ENCODE data around the gene UQCRFS1.

UQCRFS1 gene

DNA sequence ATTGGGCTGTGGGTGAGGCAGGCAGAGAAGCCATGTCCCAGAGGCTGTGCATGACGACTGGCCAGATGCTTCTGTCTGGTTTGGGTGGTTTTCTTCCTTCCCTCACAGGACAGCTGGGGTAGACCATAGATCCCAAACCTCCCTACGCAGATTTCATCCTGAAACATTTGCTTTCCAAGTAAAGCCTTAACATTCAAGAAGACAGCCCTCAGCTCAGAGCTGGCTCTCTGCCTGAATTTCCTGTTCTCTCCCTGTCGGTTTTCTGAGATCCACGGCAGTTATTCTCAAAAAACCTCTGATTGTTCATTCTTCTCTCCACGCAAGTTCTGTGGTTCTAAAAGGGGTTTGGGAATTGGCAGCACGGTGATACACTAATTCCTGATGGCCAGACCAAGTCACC is 25.3 kb downstream of the UQCRFS1 start:
- no peak overlapping the region for H3K27ac ChIP-seq
- TF ChIP-seq ZFX (IDR thresholded peaks at IDR 0.05; ENCODE audit: borderline replicate concordance): no peak
- TF ChIP-seq, protein P1, sequence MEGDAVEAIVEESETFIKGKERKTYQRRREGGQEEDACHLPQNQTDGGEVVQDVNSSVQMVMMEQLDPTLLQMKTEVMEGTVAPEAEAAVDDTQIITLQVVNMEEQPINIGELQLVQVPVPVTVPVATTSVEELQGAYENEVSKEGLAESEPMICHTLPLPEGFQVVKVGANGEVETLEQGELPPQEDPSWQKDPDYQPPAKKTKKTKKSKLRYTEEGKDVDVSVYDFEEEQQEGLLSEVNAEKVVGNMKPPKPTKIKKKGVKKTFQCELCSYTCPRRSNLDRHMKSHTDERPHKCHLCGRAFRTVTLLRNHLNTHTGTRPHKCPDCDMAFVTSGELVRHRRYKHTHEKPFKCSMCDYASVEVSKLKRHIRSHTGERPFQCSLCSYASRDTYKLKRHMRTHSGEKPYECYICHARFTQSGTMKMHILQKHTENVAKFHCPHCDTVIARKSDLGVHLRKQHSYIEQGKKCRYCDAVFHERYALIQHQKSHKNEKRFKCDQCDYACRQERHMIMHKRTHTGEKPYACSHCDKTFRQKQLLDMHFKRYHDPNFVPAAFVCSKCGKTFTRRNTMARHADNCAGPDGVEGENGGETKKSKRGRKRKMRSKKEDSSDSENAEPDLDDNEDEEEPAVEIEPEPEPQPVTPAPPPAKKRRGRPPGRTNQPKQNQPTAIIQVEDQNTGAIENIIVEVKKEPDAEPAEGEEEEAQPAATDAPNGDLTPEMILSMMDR (IDR thresholded peaks at IDR 0.05): no peak

- H3K27ac ChIP-seq: no peak overlapping the region
- TF ChIP-seq, protein P1 (IDR thresholded peaks at IDR 0.05): no peak
- TF ChIP-seq ZFX (IDR thresholded peaks at IDR 0.05; ENCODE audit: borderline replicate concordance): no peak
Measured at GRCh38 chr19:29185427-29185826, 27.5 kb downstream of the UQCRFS1 start.

- TF ChIP-seq, protein P1 (IDR thresholded peaks at IDR 0.05): no peak
- no peak for TF ChIP-seq ZFX (IDR thresholded peaks at IDR 0.05; ENCODE audit: borderline replicate concordance)
- no peak overlapping the region for H3K27ac ChIP-seq
Measured at GRCh38 chr19:29176981-29177754, 35.8 kb downstream of the UQCRFS1 start.

DNA sequence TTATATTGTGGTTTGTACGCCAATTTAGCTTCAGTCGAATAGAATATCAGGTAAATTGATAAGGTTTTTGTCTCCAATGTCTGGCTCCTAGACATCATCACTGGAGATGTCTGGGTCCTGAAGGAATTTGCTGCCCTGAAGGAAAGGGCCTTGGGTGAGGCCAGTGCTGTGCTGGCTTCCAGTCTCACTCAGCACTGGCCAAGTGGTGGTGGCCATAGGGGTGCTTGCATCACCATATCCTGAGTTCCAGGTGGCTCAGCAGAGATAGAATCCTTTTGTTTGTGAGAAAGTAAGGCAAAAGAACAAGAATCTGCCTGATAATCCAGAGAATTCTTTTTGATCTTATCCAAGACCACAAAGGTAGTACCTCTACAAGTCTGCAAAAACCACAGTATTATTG is 39.1 kb downstream of the UQCRFS1 start:
- TF ChIP-seq, protein P1 (IDR thresholded peaks at IDR 0.05): no peak
- TF ChIP-seq ZFX (IDR thresholded peaks at IDR 0.05; ENCODE audit: borderline replicate concordance): no peak
- H3K27ac ChIP-seq: no peak overlapping the region

DNA sequence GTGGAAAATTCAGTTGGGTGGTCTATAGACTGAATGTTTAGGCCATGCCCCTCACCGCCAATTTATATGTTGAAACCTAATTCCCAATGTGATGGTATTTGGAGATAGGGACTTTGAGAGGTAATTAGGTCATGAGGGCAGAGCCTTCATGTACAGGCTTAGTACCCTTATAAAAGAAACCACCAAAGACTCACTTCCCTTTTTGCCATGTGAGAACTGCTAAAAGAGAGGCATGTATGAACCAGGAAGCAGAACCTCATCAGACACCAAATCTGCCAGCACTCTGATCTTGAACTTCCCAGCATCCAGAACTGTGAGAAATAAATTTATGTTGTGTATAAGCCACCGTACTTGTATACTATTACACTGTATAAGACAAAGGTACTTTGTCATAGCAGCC is 40.6 kb downstream of the UQCRFS1 start:
- H3K27ac ChIP-seq: no peak overlapping the region
- TF ChIP-seq ZFX (IDR thresholded peaks at IDR 0.05; ENCODE audit: borderline replicate concordance): no peak
- TF ChIP-seq, protein P1 (IDR thresholded peaks at IDR 0.05): no peak

DNA sequence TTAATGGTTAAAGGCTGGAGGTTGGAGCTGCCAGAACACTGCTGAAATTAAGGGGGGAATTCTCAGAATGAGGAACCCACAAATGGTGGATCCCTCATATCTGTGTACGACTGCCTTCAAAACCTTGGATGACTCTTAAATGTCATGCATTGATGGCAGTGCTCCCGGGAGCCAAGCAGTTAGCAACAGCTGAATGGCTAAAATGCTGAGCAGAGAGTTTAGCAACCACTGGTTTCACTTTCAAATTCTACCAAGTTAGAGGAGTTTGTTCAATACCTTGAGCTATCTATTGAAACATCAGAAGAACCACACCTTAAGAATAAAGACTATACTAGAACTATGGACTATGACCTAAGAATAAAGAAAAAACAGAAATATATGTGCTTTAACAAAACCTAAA is 41.4 kb downstream of the UQCRFS1 start:
- H3K27ac ChIP-seq: no peak overlapping the region
- no peak for TF ChIP-seq ZFX (IDR thresholded peaks at IDR 0.05; ENCODE audit: borderline replicate concordance)
- TF ChIP-seq, protein P1 (IDR thresholded peaks at IDR 0.05): no peak

DNA sequence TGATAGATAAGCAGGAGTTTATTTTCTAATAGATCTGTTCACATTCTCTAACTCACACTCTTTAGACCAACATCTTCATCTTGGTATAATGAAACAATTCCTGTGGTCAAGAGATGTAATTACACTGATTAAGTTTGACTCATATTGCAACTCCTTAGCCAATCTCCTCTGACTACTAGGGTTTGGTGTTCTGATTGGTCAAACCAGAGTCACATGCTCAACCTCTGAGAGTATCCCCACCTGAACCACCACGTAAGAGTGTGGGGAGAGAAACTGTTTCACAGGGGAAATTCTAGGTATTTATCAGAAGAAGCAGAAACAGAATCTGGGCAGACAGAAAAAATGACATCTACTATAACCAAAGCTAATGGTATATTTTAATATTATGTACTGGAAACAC is 42.4 kb downstream of the UQCRFS1 start:
- TF ChIP-seq, protein P1 (IDR thresholded peaks at IDR 0.05): no peak
- no peak for TF ChIP-seq ZFX (IDR thresholded peaks at IDR 0.05; ENCODE audit: borderline replicate concordance)
- no peak overlapping the region for H3K27ac ChIP-seq

Measured in 22Rv1 (cell line).